Measurements from ENCODE around the gene SGO2.
"Not testable (repeated sequence)": the region's sequence is repeated elsewhere in the genome, so short reads cannot be mapped to it uniquely, and the experiment has no call there.

The SGO2 gene

GRCh38 chr2:200622106-200622505 lies 96.1 kb downstream of the SGO2 start:
- Histone ChIP-seq H3K36me3 (no peaks in the 10 kb centered on the region), H3K4me3 (ENCODE audit: low read depth, low read length) (no peak overlapping the region), H3K9me3 (no peaks in the 10 kb centered on the region), H3K27me3 (no peaks in the 10 kb centered on the region), H3K4me1 (no peaks in the 10 kb centered on the region; the same call in 1 of the 2 replicates)
- DNase-seq = no peak
- TF ChIP-seq CTCF (IDR thresholded peaks at IDR 0.05; ENCODE audit: low read depth, low read length) = no peak

GRCh38 chr2:200624026-200624425 lies 98.0 kb downstream of the SGO2 start:
- TF ChIP-seq CTCF (IDR thresholded peaks at IDR 0.05; ENCODE audit: low read depth, low read length) = no peak
- no peaks in the 10 kb centered on the region for H3K27me3 ChIP-seq
- no peaks in the 10 kb centered on the region for H3K36me3 ChIP-seq
- H3K4me1 ChIP-seq = no peaks in the 10 kb centered on the region; the same call in 1 of the 2 replicates
- H3K9me3 ChIP-seq = no peaks in the 10 kb centered on the region
- DNase-seq = no peak
- no peak overlapping the region for H3K4me3 ChIP-seq (ENCODE audit: low read depth, low read length)

- H3K9me3 ChIP-seq = no peaks in the 10 kb centered on the region
- no peaks in the 10 kb centered on the region for H3K4me1 ChIP-seq
- no peak for TF ChIP-seq CTCF (IDR thresholded peaks at IDR 0.05; ENCODE audit: low read depth, low read length)
- no peak overlapping the region for H3K4me3 ChIP-seq (ENCODE audit: low read depth, low read length)
- DNase-seq = no peak
- no peaks in the 10 kb centered on the region for H3K36me3 ChIP-seq
- H3K27me3 ChIP-seq = no peaks in the 10 kb centered on the region
These were observed 98.7 kb downstream of the SGO2 start for GRCh38 chr2:200624658-200625057.

GRCh38 chr2:200625282-200625681 lies 99.3 kb downstream of the SGO2 start:
- no peak for TF ChIP-seq CTCF (IDR thresholded peaks at IDR 0.05; ENCODE audit: low read depth, low read length)
- H3K4me3 ChIP-seq (ENCODE audit: low read depth, low read length) = no peak overlapping the region
- H3K27me3 ChIP-seq = no peaks in the 10 kb centered on the region
- no peaks in the 10 kb centered on the region for H3K36me3 ChIP-seq
- no peaks in the 10 kb centered on the region for H3K9me3 ChIP-seq
- DNase-seq = no peak
- H3K4me1 ChIP-seq = no peaks in the 10 kb centered on the region

- Histone ChIP-seq H3K27me3 (no peaks in the 10 kb centered on the region), H3K4me1 (no peaks in the 10 kb centered on the region), H3K4me3 (ENCODE audit: low read depth, low read length) (no peak overlapping the region), H3K36me3 (no peaks in the 10 kb centered on the region), H3K9me3 (no peaks in the 10 kb centered on the region)
- no peak for TF ChIP-seq CTCF (IDR thresholded peaks at IDR 0.05; ENCODE audit: low read depth, low read length)
- DNase-seq = no peak
These were observed 100.0 kb downstream of the SGO2 start for GRCh38 chr2:200625958-200626363.

- Histone ChIP-seq H3K4me1 (no peaks in the 10 kb centered on the region), H3K27me3 (no peaks in the 10 kb centered on the region), H3K4me3 (ENCODE audit: low read depth, low read length) (no peak overlapping the region), H3K9me3 (no peaks in the 10 kb centered on the region), H3K36me3 (no peaks in the 10 kb centered on the region)
- no peak for TF ChIP-seq CTCF (IDR thresholded peaks at IDR 0.05; ENCODE audit: low read depth, low read length)
- no peak for DNase-seq
These were observed 101.2 kb downstream of the SGO2 start for GRCh38 chr2:200627110-200627770.

- H3K9me3 ChIP-seq; H3K4me3 ChIP-seq (ENCODE audit: low read depth, low read length); H3K36me3 ChIP-seq; DNase-seq; H3K27me3 ChIP-seq; H3K4me1 ChIP-seq: not testable (repeated sequence)
These were observed 102.5 kb downstream of the SGO2 start for GRCh38 chr2:200628461-200628860.

Data from BE2C (cell line).